Measurements from ENCODE around the gene TRPM3.

TRPM3 gene

GRCh38 chr9:70519912-70520724, 601.3 kb downstream of the TRPM3 start:
- TF ChIP-seq ZC3H10 (CRISPR knock-in tag; IDR thresholded peaks at IDR 0.05) (no peak), GLIS3 (CRISPR knock-in tag; IDR thresholded peaks at IDR 0.05) (no peak), CSDC2 (CRISPR knock-in tag; IDR thresholded peaks at IDR 0.05) (no peak), ISL1 (CRISPR knock-in tag; IDR thresholded peaks at IDR 0.05) (no peak), OSR1 (CRISPR knock-in tag; IDR thresholded peaks at IDR 0.05) (no peak), TCF4 (CRISPR knock-in tag; IDR thresholded peaks at IDR 0.05; ENCODE audit: borderline replicate concordance) (no peak), ZFP30 (CRISPR knock-in tag; IDR thresholded peaks at IDR 0.05) (no peak), BACH2 (CRISPR knock-in tag; IDR thresholded peaks at IDR 0.05; ENCODE audit: borderline replicate concordance) (no peak), POU6F1 (CRISPR knock-in tag; IDR thresholded peaks at IDR 0.05; ENCODE audit: borderline replicate concordance, low read depth) (no peak), CREB5 (CRISPR knock-in tag; IDR thresholded peaks at IDR 0.05; ENCODE audit: low read depth) (no peak), ZNF8 (CRISPR knock-in tag; IDR thresholded peaks at IDR 0.05) (no peak), ZNF565 (CRISPR knock-in tag; conservative IDR thresholded peaks at IDR 0.05; ENCODE audit: low read depth) (no peak), PPARA (CRISPR knock-in tag; IDR thresholded peaks at IDR 0.05; ENCODE audit: borderline replicate concordance) (no peak), ZFP3 (CRISPR knock-in tag; IDR thresholded peaks at IDR 0.05) (no peak), ESRRG (CRISPR knock-in tag; IDR thresholded peaks at IDR 0.05) (no peak), ARNTL (CRISPR knock-in tag; IDR thresholded peaks at IDR 0.05; ENCODE audit: borderline replicate concordance, low read depth) (no peak), RARB (CRISPR knock-in tag; IDR thresholded peaks at IDR 0.05) (no peak), PATZ1 (CRISPR knock-in tag; IDR thresholded peaks at IDR 0.05; ENCODE audit: borderline replicate concordance) (no peak)
- TF ChIP-seq, protein P1, sequence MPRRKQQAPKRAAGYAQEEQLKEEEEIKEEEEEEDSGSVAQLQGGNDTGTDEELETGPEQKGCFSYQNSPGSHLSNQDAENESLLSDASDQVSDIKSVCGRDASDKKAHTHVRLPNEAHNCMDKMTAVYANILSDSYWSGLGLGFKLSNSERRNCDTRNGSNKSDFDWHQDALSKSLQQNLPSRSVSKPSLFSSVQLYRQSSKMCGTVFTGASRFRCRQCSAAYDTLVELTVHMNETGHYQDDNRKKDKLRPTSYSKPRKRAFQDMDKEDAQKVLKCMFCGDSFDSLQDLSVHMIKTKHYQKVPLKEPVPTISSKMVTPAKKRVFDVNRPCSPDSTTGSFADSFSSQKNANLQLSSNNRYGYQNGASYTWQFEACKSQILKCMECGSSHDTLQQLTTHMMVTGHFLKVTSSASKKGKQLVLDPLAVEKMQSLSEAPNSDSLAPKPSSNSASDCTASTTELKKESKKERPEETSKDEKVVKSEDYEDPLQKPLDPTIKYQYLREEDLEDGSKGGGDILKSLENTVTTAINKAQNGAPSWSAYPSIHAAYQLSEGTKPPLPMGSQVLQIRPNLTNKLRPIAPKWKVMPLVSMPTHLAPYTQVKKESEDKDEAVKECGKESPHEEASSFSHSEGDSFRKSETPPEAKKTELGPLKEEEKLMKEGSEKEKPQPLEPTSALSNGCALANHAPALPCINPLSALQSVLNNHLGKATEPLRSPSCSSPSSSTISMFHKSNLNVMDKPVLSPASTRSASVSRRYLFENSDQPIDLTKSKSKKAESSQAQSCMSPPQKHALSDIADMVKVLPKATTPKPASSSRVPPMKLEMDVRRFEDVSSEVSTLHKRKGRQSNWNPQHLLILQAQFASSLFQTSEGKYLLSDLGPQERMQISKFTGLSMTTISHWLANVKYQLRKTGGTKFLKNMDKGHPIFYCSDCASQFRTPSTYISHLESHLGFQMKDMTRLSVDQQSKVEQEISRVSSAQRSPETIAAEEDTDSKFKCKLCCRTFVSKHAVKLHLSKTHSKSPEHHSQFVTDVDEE (CRISPR knock-in tag; IDR thresholded peaks at IDR 0.05): no peak
- ATAC-seq: no peak

- no peak for ATAC-seq
- no peak for TF ChIP-seq ZNF565 (CRISPR knock-in tag; conservative IDR thresholded peaks at IDR 0.05; ENCODE audit: low read depth)
- no peak for TF ChIP-seq ZFP30 (CRISPR knock-in tag; IDR thresholded peaks at IDR 0.05)
- no peak for TF ChIP-seq CREB5 (CRISPR knock-in tag; IDR thresholded peaks at IDR 0.05; ENCODE audit: low read depth)
- TF ChIP-seq OSR1 (CRISPR knock-in tag; IDR thresholded peaks at IDR 0.05): no peak
- no peak for TF ChIP-seq PATZ1 (CRISPR knock-in tag; IDR thresholded peaks at IDR 0.05; ENCODE audit: borderline replicate concordance)
- TF ChIP-seq ISL1 (CRISPR knock-in tag; IDR thresholded peaks at IDR 0.05): no peak
- no peak for TF ChIP-seq RARB (CRISPR knock-in tag; IDR thresholded peaks at IDR 0.05)
- TF ChIP-seq TOX (CRISPR knock-in tag; IDR thresholded peaks at IDR 0.05; ENCODE audit: borderline replicate concordance): no peak
- TF ChIP-seq TCF4 (CRISPR knock-in tag; IDR thresholded peaks at IDR 0.05; ENCODE audit: borderline replicate concordance): no peak
- no peak for TF ChIP-seq CSDC2 (CRISPR knock-in tag; IDR thresholded peaks at IDR 0.05)
- TF ChIP-seq ESRRG (CRISPR knock-in tag; IDR thresholded peaks at IDR 0.05): no peak
- no peak for TF ChIP-seq GLIS3 (CRISPR knock-in tag; IDR thresholded peaks at IDR 0.05)
- TF ChIP-seq ZNF70 (CRISPR knock-in tag; IDR thresholded peaks at IDR 0.05): no peak
- TF ChIP-seq BACH2 (CRISPR knock-in tag; IDR thresholded peaks at IDR 0.05; ENCODE audit: borderline replicate concordance): no peak
- TF ChIP-seq SNAI2 (CRISPR knock-in tag; IDR thresholded peaks at IDR 0.05): no peak
- TF ChIP-seq ZFP3 (CRISPR knock-in tag; IDR thresholded peaks at IDR 0.05): no peak
- TF ChIP-seq ZNF8 (CRISPR knock-in tag; IDR thresholded peaks at IDR 0.05): no peak
- TF ChIP-seq PPARA (CRISPR knock-in tag; IDR thresholded peaks at IDR 0.05; ENCODE audit: borderline replicate concordance): no peak
- no peak for TF ChIP-seq ZC3H10 (CRISPR knock-in tag; IDR thresholded peaks at IDR 0.05)
- TF ChIP-seq, protein P1 (CRISPR knock-in tag; IDR thresholded peaks at IDR 0.05): no peak
These were observed 603.4 kb downstream of the TRPM3 start for GRCh38 chr9:70517926-70518610.

Measured in SK-N-SH treated with all-trans-retinoic acid at 6 μM for 48 hours (cell line).